Skeletal muscle cell (primary cell): Measurements from ENCODE around the gene ZFP36L1.

ENCODE experiments used
- DNase-seq: peaks from one replicate; pipeline ENCODE4 v3.0.0-alpha.2; 2010; ENCODE audit warnings: low read depth
- H3K4me3 ChIP-seq: 2 replicates; pipeline ENCODE4 v1.5.1; 2011; ENCODE audit warnings: low read depth, mild to moderate bottlenecking, control low read depth, low read length, moderate library complexity

ZFP36L1 gene

GRCh38 chr14:68792979-68793733 is at the start of gene ZFP36L1:
ZFP36L1 (minus strand) TSS chr14:68793067; CDS start chr14:68792938, 129 bp downstream.
- peak within 1 kb of the TSS; percentile 99 for H3K4me3 ChIP-seq
- peak; percentile 93 for DNase-seq

DNA sequence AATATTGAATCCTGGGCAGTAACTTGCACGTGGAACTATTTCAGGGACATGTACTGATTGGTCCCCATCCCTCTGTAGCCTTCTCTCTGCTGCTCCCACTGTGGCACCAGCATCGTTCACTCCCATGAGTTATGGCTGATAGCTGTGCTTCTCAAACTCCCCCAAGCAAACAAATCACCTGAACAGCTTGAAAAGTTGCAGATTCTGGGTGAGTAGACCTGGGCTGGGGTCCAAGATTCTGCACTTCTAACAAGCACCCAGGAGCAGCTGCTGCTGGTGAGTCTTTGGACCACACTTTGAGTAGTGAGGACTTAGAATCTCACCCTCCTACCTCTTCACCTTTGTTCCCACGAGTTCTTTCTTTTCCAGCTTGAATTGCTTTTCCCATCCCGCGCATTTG is 49.4 kb upstream of the ZFP36L1 start:
- no peak for DNase-seq
- H3K4me3 ChIP-seq, result no peak overlapping the region

- DNase-seq, result no peak
- H3K4me3 ChIP-seq, result no peak overlapping the region
Observed at GRCh38 chr14:68841016-68841809, 48.3 kb upstream of the ZFP36L1 start.

DNA sequence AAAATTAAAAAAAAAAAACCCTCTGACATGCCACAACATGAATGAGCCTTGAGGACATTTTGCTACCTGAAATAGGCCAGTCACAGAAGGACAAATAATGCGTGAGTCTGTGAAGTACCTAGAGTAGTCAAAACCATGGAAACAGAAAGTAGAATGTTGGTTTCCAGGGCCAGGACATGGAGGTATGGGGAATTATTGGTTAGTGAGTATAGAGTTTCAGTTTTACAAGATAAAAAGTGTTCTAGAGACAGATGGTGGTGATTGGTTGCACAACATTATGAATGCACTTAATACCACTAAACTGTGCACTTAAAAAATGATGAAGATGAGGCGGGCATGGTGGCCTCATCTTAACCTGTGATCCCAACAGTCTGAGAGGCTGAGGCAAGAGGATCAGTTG is 47.6 kb upstream of the ZFP36L1 start:
- DNase-seq, result no peak
- H3K4me3 ChIP-seq, result no peak overlapping the region

- no peak for DNase-seq
- no peak overlapping the region for H3K4me3 ChIP-seq
Observed at GRCh38 chr14:68836082-68836481, 43.2 kb upstream of the ZFP36L1 start.

DNA sequence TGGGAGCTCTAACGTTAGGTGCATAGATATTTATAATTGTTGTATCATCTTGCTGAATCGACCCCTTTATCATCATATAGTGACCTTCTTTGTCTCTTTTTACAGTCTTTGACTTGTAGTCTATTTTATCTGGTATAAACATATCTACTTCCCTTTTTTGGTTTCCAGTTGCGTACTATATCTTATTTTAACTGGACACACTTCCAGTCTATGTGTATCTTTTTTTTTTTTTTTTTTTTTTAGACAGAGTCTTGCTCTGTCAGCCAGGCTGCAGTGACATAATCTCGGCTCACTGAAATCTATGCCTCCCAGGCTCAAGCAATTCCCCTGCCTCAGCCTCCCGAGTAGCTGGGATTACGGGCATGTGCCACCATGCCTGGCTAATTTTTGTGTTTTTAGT is 41.9 kb upstream of the ZFP36L1 start:
- no peak overlapping the region for H3K4me3 ChIP-seq
- DNase-seq, result no peak

DNA sequence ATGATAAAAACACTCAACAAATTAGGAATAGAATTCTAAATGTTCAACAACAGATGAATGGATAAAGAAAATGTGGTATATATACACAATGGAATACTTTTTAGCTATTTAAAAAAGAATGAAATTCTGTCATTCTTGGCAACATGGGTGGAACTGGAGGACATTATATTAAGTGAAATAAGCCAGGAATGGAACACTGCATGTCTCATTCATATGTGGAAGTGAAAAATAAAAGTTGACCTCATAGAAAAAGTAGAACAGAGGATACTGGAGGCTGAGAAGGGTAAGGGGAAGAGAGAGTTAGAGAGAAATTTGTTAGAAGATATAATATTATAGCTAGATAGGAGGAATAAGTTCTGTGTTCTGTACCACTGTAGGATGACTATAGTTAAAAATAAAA is 35.8 kb upstream of the ZFP36L1 start:
- no peak overlapping the region for H3K4me3 ChIP-seq
- DNase-seq, result no peak

GRCh38 chr14:68825729-68826128 is 32.9 kb upstream of the ZFP36L1 start:
- H3K4me3 ChIP-seq, result no peak overlapping the region
- no peak for DNase-seq

GRCh38 chr14:68824517-68825347 is 31.9 kb upstream of the ZFP36L1 start:
- H3K4me3 ChIP-seq, result no peak overlapping the region
- DNase-seq, result no peak

GRCh38 chr14:68824207-68824516 is 31.3 kb upstream of the ZFP36L1 start:
- DNase-seq, result no peak
- H3K4me3 ChIP-seq, result no peak overlapping the region

DNA sequence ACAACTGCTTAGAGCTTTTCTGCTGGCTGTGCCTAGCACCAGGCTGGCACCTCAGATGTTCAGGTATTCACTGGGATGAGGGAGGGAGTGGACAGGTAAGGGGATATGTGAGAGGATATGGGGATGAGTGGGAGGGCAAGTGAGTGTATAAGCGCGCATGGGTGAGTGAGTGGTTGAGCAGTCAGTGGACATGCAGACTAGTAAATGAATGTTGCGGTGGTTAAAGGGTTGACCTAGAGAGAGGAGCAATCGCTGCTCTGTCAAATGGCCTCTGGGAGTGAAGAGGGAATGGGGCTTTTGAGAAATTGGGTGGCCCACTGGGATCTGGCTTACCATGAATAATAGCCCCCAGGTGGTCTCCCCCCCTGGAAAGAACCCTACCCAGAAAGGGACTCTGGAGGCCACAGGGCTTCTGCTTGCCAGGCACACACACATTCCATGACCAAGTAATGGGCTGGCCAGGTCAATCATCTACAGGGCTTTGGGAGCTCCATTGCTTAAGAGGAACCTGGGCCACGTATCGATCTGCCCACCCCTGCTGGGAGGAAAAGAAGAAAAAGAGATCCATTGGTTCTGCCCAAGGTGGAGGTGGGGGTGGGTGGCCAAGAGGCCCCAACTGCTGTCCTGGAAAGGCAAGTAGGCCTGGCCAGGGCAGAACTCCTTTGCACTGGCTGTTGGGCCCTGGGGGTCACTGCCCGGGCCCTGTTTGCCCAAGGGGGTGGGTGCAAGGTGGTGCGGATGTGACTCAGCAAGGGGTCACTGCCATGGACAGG is 30.8 kb upstream of the ZFP36L1 start:
- no peak overlapping the region for H3K4me3 ChIP-seq
- no peak for DNase-seq

GRCh38 chr14:68822926-68823325 is 30.1 kb upstream of the ZFP36L1 start:
- no peak overlapping the region for H3K4me3 ChIP-seq
- no peak for DNase-seq

DNA sequence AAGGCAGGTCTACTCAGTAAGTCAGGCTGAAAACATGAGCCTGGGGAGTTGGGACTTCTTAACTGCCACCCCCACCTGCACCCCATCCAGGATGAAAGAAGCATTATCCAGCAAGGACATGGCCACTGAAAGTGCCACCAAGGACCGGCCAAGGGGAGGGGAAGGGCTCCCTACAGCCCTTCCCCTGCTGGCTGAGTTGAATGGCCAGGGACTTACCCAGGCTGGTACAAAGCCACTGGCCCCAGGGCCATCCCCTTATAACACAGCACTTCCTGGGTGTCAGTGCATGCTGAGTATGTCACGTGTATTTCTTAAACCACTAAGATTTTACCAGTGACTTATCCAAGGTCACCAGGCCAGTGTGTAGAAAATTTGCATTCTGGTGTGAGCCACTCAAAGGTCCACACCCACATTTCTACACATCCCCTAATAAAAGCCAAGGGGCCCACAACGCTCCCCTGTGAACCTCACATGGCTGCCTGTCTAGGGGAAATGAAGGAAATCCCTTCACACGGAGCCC is 29.3 kb upstream of the ZFP36L1 start:
- DNase-seq, result no peak
- no peak overlapping the region for H3K4me3 ChIP-seq

DNA sequence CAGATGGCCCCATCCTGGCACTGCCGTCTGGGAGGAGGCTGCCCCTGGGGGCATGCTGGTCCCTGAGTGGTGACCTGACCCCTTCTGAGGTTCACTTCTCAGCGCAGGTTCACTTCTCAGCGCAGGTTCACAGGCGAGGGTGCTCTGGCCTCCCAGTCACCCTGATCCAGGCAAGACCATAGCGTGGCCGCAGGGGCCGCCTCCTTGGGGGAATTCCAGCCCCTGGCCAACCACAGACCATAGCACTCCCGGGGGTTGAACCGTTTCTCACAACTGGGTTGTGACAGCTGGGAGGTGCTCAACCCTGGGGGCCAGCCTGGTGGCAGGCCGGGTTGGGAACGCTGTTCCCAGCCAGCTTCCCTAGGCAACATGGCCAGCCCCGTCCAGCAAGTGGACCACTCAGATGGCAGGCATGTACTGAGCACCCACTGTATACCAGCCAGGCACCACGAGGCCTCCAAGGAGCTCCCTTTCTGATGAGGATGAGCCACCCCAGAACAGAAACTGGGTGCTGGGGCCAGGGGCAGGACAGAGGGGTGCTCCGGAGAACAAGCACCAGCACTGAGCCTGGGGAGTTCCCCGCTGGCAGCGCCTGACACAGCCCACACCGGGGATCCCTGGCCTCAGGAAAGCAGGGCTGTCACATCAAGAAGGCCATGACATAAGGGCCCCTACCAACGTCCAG is 28.3 kb upstream of the ZFP36L1 start:
- no peak for DNase-seq
- H3K4me3 ChIP-seq, result no peak overlapping the region

DNA sequence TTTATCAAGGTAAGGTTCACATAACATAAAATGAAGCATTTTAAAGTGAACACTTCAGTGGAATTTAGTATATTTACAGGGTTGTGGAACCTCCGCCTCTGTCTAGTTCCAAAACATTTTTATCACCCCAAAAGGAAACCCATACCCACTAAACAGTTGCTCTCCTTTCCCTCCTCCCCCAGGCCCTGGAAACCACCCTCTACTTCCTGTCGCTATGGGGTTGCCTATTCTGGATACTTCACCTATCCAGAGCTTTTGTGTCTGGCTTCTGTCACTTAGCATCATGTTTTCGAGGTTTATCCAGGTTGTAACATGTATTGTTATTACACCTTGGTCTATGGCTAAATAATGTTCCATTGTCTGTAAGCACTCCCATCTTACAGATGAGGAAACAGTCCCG is 27.7 kb upstream of the ZFP36L1 start:
- no peak for DNase-seq
- H3K4me3 ChIP-seq, result no peak overlapping the region

- H3K4me3 ChIP-seq, result no peak overlapping the region
Observed at GRCh38 chr14:68820119-68820518, 27.3 kb upstream of the ZFP36L1 start.

DNA sequence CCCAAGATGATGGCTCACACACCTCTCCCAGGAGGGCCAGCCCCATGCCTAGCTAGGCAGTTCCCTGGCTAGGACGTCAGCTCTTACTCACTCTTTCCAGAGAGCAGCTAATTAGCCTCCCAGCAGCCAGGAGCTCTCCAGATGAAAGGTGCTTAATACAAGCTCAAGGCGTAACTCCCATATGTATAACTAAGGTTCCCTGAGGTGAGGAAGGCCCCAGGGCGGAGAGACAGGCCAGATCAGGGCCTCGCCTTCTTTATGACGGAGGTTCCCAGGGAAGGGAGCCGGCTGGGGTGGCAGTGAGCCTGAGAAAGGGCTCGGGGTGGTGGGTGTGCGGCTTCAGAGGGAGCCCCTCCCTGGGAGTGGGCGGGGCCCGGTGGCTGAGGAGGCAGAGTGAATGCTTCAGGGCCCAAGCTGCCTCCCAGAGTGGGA is 26.4 kb upstream of the ZFP36L1 start:
- DNase-seq, result peak; percentile 52
- no peak overlapping the region for H3K4me3 ChIP-seq

More at GRCh38 chr14:68820119-68820518, 27.3 kb upstream of the ZFP36L1 start:
- DNase-seq, result no peak

DNA sequence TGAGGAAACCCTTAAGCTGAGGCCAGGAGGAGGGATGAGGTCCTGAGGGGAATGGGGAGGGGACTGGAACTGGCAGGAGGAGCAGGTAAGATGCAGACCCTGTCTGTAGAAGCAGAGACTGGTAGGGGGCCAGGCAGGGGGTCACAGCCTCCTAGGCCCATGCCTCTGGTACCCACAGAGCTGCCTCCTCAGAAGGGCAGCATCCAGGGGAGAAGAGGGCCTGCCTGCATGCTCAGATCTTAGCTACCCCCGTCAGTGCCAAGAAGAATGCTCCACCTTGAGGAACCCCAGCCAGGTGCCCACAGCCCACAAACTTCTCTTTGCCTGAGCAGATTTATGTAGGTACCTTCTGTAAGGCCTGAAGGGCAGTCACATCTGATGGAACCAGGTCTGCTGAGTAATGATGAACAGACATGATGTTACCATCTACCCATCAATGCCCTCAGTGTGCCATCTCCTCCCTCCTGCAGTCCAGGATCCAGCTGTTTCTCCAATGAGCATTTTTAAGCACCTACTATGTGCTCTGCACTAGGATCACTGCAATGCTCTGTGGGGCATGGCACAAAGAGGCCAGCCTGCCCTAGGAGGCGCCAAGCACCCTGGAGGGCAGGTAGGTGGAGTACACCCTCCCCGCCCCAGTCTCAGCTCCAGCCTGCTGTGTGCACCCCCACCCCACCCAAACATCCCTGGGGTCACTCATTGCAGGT is 24.8 kb upstream of the ZFP36L1 start:
- no peak for DNase-seq
- H3K4me3 ChIP-seq, result no peak overlapping the region
